ENCODE measurements around the gene DTL. TPM values are rescaled to one million over a fixed set of nuclear protein-coding genes. Genes with fewer than 3 reads are reported as not detected.

Gene DTL
- total RNA-seq, 2 experiments from 2014 or later, result 61.7 to 64.4 TPM

DNA sequence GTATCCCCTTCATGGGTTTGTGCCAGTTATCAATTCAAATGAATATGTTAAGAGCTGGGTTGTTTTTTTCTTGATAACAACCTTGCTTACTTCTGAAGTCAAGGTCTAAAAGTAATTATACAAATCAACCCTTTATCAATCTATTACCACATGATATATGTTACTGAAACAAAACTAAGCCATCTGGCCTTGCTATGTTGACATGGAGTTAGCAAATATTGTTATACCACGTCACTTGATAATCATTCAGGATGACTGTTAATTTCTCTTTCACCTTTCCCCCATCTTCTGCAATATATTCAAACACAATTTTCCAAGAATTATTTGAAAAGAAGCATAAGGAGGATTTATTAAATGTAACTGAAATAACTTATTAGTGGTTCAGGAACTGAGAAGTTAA is 72.6 kb downstream of the DTL start:
- H4K20me1 ChIP-seq (ENCODE audit: insufficient read depth, low read length), result no peaks in the 10 kb centered on the region; the same call in 1 of the 2 replicates
- H3K9me3 ChIP-seq (ENCODE audit: low read length), result no peaks in the 10 kb centered on the region
- no peaks in the 10 kb centered on the region for H3K9me2 ChIP-seq (ENCODE audit: insufficient read depth, low read length)
- no peak overlapping the region for H2AFZ ChIP-seq (ENCODE audit: low read length)
- DNase-seq (ENCODE audit: low spot score), result no peak
- H3K36me3 ChIP-seq (ENCODE audit: insufficient read depth, low read length), result peaks cover 99% of the 10 kb centered on the region
- POLR2A ChIA-PET, result no interaction called here
- TF ChIP-seq EZH2phosphoT487 (IDR thresholded peaks at IDR 0.05; ENCODE audit: borderline replicate concordance, low read depth, low read length), result no peak
- TF ChIP-seq, protein P1, sequence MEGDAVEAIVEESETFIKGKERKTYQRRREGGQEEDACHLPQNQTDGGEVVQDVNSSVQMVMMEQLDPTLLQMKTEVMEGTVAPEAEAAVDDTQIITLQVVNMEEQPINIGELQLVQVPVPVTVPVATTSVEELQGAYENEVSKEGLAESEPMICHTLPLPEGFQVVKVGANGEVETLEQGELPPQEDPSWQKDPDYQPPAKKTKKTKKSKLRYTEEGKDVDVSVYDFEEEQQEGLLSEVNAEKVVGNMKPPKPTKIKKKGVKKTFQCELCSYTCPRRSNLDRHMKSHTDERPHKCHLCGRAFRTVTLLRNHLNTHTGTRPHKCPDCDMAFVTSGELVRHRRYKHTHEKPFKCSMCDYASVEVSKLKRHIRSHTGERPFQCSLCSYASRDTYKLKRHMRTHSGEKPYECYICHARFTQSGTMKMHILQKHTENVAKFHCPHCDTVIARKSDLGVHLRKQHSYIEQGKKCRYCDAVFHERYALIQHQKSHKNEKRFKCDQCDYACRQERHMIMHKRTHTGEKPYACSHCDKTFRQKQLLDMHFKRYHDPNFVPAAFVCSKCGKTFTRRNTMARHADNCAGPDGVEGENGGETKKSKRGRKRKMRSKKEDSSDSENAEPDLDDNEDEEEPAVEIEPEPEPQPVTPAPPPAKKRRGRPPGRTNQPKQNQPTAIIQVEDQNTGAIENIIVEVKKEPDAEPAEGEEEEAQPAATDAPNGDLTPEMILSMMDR (conservative IDR thresholded peaks at IDR 0.05; ENCODE audit: low read length), result no peak
- CTCF ChIA-PET (ENCODE audit: unreplicated experiment), result no interaction called here
- peaks cover 7% of the 10 kb centered on the region for H3K4me1 ChIP-seq (ENCODE audit: insufficient read depth, low read length, poor library complexity, severe bottlenecking)
- no peak overlapping the region for H3K4me3 ChIP-seq (ENCODE audit: low read depth, low read length, poor library complexity, severe bottlenecking)
- H3K4me2 ChIP-seq (ENCODE audit: low read length), result no peak overlapping the region
- intact Hi-C loops (cut with micrococcal nuclease; ENCODE audit: unreplicated experiment), result no loop called here
- peaks cover 11% of the 10 kb centered on the region; the same call in 1 of the 2 replicates for H3K79me2 ChIP-seq (ENCODE audit: insufficient read depth, low read depth, low read length)
- BruUV-seq (replicated peaks), result no TSS peak
- H3K27ac ChIP-seq (ENCODE audit: low read depth, low read length, poor library complexity, severe bottlenecking), result no peak overlapping the region

DNA sequence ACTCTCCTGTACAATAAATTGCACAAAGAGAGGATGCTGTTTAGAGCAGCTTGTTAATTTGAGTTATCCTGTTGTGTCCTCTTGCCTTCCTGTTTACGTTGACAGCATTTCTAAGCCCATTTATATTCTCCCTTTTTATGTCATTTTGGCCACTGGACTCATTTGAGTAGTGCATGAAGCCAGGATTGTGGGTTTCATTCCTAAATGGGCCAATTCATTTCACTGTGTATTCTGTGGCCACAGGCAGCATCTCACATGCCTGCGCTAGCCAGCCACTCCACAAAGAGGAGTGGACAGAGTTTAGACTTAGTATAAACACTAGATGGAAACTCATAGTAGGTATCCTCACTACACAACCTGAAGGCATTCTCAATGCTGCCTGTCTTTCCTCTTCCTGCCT is 73.4 kb downstream of the DTL start:
- Histone ChIP-seq H4K20me1 (ENCODE audit: insufficient read depth, low read length) (no peaks in the 10 kb centered on the region; the same call in 1 of the 2 replicates), H3K9me3 (ENCODE audit: low read length) (no peaks in the 10 kb centered on the region), H3K4me2 (ENCODE audit: low read length) (no peak overlapping the region), H2AFZ (ENCODE audit: low read length) (no peak overlapping the region), H3K4me3 (ENCODE audit: low read depth, low read length, poor library complexity, severe bottlenecking) (no peak overlapping the region), H3K9me2 (ENCODE audit: insufficient read depth, low read length) (no peaks in the 10 kb centered on the region), H3K4me1 (ENCODE audit: insufficient read depth, low read length, poor library complexity, severe bottlenecking) (peaks cover 7% of the 10 kb centered on the region), H3K27ac (ENCODE audit: low read depth, low read length, poor library complexity, severe bottlenecking) (no peak overlapping the region), H3K36me3 (ENCODE audit: insufficient read depth, low read length) (peaks cover 96% of the 10 kb centered on the region), H3K79me2 (ENCODE audit: insufficient read depth, low read depth, low read length) (peaks cover 3% of the 10 kb centered on the region; the same call in 1 of the 2 replicates)
- BruUV-seq (replicated peaks), result no TSS peak
- no peak for TF ChIP-seq EZH2phosphoT487 (IDR thresholded peaks at IDR 0.05; ENCODE audit: borderline replicate concordance, low read depth, low read length)
- TF ChIP-seq, protein P1 (conservative IDR thresholded peaks at IDR 0.05; ENCODE audit: low read length), result no peak
- CTCF ChIA-PET (ENCODE audit: unreplicated experiment), result no interaction called here
- DNase-seq (ENCODE audit: low spot score), result no peak
- intact Hi-C loops (cut with micrococcal nuclease; ENCODE audit: unreplicated experiment), result no loop called here
- POLR2A ChIA-PET, result no interaction called here

DNA sequence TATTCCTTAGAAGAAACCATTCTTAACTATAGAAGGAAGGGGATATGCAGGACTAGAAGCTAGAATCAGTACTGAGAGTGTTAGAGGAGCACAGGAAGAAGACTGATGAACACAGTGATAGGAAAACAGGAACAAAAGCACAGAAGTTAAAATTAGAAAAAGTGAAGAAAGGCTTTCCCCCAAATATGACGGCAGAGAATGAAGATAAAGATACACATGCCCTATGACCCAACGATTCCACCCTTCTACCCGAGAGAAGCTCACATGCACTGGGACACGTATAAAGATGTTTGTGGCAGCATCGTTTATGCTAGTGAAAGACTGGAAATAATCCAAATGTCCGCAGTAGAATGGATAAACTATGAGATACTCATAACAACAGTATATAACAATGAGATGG is 74.2 kb downstream of the DTL start:
- Histone ChIP-seq H4K20me1 (ENCODE audit: insufficient read depth, low read length) (no peaks in the 10 kb centered on the region; the same call in 1 of the 2 replicates), H3K4me1 (ENCODE audit: insufficient read depth, low read length, poor library complexity, severe bottlenecking) (peaks cover 7% of the 10 kb centered on the region), H3K36me3 (ENCODE audit: insufficient read depth, low read length) (peaks cover 89% of the 10 kb centered on the region), H2AFZ (ENCODE audit: low read length) (no peak overlapping the region), H3K27ac (ENCODE audit: low read depth, low read length, poor library complexity, severe bottlenecking) (no peak overlapping the region), H3K79me2 (ENCODE audit: insufficient read depth, low read depth, low read length) (no peaks in the 10 kb centered on the region), H3K4me2 (ENCODE audit: low read length) (no peak overlapping the region), H3K9me2 (ENCODE audit: insufficient read depth, low read length) (no peaks in the 10 kb centered on the region), H3K4me3 (ENCODE audit: low read depth, low read length, poor library complexity, severe bottlenecking) (no peak overlapping the region), H3K9me3 (ENCODE audit: low read length) (no peaks in the 10 kb centered on the region)
- ChIA-PET POLR2A (no interaction called here), CTCF (ENCODE audit: unreplicated experiment) (no interaction called here)
- DNase-seq (ENCODE audit: low spot score), result no peak
- TF ChIP-seq EZH2phosphoT487 (IDR thresholded peaks at IDR 0.05; ENCODE audit: borderline replicate concordance, low read depth, low read length), result no peak
- TF ChIP-seq, protein P1 (conservative IDR thresholded peaks at IDR 0.05; ENCODE audit: low read length), result no peak
- no TSS peak for BruUV-seq (replicated peaks)
- intact Hi-C loops (cut with micrococcal nuclease; ENCODE audit: unreplicated experiment), result no loop called here

Measured in OCI-LY7 (cell line).